ENCODE data around the gene LRRN4.
A peak's percentile ranks its signal among the peaks of the same experiment; 100 is the strongest.
"Not testable (repeated sequence)": the region's sequence is repeated elsewhere in the genome, so short reads cannot be mapped to it uniquely, and the experiment has no call there.

The LRRN4 gene

GRCh38 chr20:6058684-6059295 lies 4.9 kb upstream of the LRRN4 start:
- peak; percentile 25 for DNase-seq

DNA sequence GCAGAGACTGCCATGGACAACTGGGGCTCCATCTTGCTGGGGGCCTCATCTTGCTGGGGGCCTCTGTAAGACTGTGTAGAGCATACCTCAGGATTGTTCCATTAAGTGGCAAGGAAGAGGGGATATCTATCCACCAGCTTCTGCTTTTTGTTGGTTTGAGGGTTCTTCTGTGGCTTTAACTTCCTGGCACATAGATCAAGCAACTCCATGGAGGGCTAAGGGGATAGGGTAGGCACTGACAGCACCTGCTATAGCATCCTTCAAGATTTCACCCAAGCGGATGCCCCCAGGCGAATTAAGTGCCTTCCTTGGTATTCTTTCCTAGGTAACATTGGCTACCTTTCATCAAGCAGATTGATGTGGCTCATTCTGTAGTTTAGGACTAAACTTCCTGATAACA lies 3.8 kb upstream of the LRRN4 start:
- DNase-seq = no peak

DNA sequence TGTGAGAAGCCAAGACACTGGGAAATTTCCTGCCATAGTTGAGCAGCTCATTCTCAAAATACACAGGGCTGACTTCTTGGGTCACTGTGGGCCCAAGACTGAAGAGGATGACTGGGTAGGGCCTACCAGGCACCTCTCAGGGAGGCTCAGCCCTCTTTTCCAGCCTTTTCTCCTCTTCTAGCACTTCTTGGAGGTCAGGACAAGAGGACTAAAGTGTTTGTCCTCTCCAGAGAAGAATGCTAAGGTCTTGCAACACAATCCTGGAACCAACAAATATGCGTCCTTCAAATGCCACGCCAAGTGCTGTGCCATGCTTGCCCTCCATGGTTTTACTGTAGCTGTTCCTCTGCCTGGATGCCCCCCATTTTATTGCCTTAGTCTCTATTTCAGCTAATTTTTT lies 3.3 kb upstream of the LRRN4 start:
- no peak for DNase-seq

GRCh38 chr20:6055981-6056569 lies 2.2 kb upstream of the LRRN4 start:
- DNase-seq = no peak

- no peak for DNase-seq
Observed at GRCh38 chr20:6055161-6055783, 1.4 kb upstream of the LRRN4 start.

DNA sequence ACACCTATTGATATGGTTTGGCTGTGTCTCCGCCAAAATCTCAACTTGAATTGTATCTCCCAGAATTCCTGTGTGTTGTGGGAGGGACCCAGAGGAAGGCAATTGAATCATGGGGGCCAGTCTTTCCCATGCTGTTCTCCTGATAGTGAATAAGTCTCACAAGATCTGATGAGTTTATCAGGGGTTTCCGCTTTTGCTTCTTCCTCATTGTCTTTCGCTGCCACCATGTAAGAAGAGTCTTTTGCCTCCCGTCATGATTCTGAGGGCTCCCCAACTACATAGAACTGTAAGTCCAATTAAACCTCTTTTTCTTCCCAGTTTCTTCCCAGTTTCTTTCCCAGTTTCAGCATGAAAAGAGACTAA lies 810 bp upstream of the LRRN4 start:
- not testable (repeated sequence) for DNase-seq

GRCh38 chr20:6053064-6053775 lies 640 bp downstream of the LRRN4 start:
- no peak for DNase-seq

GRCh38 chr20:6051505-6051904 lies 2.4 kb downstream of the LRRN4 start:
- DNase-seq = no peak

- no peak for DNase-seq
Observed at GRCh38 chr20:6048391-6048790, 5.5 kb downstream of the LRRN4 start.

DNA sequence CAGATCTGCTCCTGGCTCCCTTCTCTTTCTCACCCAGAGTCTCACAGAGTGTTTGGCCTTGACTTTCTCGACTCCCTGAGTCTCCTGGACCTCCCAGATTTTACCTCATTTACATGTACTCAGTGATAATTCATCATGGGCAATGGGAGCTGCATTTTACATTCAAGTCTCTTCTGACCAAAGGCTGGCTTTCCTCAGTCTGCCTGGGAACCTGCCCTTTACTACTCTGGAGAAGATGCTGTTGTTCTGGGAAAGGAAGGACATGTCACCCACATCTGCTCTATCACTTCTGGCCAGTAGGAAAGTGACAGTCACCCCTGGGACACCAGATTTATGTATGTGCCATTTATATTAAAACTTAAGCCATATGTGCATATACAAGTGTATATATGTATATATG lies 7.4 kb downstream of the LRRN4 start:
- DNase-seq = no peak

DNA sequence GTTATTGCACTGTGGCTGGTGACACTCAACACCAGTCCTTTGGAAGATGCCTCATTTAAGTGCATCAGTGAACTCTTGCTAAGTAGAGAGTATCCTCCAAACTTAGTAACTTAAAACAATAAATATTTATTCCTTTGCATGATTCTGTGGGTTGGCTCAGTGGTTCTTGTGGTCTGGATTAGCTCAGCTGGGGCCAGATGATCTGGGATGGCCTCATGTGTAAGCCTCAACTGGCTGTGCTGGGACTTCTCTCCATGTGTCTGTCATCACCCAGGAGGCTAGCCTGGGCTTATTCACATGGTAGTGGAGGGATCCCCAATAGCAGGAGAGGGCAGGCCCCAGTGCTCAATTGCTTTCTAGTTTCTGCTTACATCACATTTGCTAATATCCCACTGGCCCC lies 8.3 kb downstream of the LRRN4 start:
- DNase-seq = no peak

- no peak for DNase-seq
Observed at GRCh38 chr20:6044115-6044514, 9.7 kb downstream of the LRRN4 start.

DNA sequence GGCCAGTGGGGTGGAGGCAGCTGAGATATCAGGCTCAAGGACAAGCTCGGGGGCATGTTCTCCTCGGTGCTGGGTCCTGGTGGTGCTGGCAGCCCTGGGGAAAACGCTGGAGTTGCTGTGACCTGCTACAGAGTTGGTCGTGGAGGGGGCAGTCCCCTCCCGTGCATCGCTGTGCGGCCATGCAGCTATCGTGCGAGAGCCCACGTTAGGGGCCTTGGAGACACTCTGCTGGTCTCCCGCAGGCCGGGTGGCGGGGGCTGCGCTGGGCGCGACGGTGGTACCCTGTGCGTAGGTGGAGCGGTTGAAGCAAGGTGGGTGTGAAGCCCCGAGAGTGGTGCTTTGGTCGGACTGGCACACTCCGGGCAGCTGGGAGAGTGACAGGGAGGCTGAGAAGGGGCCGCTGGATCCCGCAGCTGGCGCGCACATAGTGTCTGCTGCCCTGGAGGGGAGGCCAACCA lies 12.0 kb downstream of the LRRN4 start:
- no peak for DNase-seq

GRCh38 chr20:6040958-6041807 lies 12.7 kb downstream of the LRRN4 start:
- DNase-seq = no peak

DNA sequence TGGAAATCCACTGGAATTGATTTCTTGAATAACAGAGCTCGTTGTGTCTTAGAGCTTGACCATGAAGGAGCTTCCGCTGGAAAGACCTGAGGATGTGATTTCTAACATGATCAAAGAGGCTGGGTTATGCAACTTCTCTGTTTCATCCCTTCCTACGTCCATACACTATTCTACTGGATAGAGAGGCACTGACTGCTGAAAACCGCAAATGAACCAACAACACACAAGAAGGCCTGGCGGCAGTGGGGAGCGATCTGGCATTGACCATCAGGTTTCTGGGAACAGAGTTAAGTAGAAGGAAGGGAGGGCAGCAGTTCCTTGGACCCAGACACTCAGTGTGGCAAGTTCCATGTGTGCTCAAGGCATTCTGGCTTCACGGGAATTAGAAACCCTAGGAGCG lies 13.3 kb downstream of the LRRN4 start:
- DNase-seq = no peak

DNA sequence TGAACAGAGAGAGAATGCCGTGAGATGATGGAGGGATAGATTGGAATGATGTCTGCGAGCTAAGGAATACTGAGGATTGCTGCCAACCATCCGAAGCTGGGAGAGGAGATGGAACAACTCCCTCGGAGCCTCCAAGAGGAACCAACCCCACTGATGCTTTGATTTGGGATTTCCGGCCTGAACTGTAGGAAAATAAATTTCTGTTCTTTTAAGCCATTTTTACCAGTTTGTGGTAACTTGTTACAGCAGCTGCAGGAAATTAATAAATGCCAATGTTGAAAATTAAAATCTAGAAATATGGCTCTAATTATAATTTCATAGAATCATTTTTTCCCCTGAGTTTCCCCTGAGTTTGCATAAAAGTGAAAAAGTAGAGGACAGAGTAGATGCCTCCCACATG lies 14.1 kb downstream of the LRRN4 start:
- no peak for DNase-seq

- no peak for DNase-seq
Observed at GRCh38 chr20:6038256-6038655, 15.6 kb downstream of the LRRN4 start.

DNA sequence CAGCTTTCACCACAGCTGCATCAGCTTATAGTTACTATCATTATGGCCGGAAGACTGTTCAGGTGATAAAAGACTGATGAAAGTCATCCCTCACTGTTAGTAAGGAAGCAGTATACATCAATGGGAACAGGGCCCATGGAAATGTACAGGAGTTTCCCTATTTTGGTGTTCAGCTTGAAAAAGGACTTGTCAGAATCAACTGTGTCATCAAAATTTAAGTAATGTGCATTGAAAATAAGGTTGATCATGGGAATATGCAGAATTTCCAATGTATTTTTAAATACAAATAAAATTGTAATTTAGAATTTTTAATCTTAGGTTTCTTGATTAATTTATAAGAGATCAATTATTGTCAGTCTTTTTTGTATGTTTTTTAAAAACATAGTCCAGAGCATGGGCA lies 16.8 kb downstream of the LRRN4 start:
- no peak for DNase-seq

- DNase-seq = no peak
Observed at GRCh38 chr20:6036213-6036612, 17.6 kb downstream of the LRRN4 start.

DNA sequence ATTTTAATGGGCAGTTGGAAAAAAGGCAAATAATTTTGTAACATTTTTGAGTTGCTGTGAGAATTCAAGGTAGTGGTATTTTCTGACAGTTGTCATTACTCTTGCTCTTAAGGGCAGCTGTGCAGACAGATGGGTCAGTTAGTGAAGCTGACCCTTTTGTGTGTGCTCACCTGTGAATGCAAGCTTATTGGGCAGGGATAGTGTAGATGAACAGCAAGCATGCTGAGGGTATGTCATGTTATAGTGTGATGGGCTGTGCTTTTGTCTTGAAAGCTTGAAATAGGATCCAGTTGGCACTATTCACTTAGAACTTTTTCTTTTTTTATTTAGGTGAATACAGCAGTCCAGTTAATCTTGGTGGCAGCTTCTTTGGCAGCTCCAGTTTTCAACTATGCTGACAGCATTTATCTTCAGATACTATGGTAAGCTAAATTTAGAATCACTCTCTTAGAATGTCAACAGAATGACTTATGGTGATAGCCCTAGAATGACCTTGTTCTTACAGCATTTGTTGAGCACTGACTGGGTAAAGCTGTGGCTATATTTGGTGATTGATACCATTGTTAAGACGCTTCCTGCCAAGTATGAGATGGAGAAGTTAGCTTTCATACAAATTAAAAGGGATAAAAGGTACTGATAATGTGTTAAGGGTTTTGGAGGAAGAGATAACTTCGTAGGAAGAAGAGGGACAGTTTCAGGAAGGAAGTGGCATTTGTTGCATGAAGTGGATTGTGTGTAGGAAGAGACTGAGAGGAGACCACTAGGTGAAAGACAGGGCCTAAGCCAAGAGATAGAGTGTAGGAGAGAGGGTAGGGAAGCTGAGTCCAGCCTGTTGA lies 19.5 kb downstream of the LRRN4 start:
- no peak for DNase-seq

- DNase-seq = not testable (repeated sequence)
Observed at GRCh38 chr20:6032907-6033306, 21.0 kb downstream of the LRRN4 start.

- no peak for DNase-seq
Observed at GRCh38 chr20:6030453-6031080, 23.3 kb downstream of the LRRN4 start.
